HG02678 (cell line): ENCODE results near the gene SCN3B.

ENCODE experiments used
- ATAC-seq: cut with Tn5 transposase; IDR thresholded peaks from one replicate; pipeline ENCODE4 v1.9.1; 2021; ENCODE audit warnings: mild to moderate bottlenecking, moderate library complexity; ENCODE audit not compliant: unreplicated experiment

The SCN3B gene

DNA sequence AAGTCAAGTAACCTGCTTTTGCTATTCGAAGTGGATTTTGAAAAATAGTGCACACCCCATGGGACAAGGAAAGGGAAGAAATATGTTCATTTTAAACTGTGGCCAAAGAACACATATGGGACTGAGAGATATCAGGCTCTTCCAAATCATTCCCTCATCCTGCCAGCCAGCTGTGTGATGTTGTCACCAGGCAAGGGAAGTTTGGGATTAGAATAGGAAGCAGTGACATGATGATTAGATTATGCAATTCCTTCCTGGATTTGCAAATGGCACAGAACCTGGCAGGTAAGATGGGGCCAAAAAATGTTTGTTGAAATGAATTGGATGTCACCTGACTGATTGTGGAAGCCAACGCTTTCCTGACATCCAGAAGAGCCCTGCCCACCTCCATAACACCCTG lies 4.9 kb upstream of the SCN3B start:
- ATAC-seq: no peak

DNA sequence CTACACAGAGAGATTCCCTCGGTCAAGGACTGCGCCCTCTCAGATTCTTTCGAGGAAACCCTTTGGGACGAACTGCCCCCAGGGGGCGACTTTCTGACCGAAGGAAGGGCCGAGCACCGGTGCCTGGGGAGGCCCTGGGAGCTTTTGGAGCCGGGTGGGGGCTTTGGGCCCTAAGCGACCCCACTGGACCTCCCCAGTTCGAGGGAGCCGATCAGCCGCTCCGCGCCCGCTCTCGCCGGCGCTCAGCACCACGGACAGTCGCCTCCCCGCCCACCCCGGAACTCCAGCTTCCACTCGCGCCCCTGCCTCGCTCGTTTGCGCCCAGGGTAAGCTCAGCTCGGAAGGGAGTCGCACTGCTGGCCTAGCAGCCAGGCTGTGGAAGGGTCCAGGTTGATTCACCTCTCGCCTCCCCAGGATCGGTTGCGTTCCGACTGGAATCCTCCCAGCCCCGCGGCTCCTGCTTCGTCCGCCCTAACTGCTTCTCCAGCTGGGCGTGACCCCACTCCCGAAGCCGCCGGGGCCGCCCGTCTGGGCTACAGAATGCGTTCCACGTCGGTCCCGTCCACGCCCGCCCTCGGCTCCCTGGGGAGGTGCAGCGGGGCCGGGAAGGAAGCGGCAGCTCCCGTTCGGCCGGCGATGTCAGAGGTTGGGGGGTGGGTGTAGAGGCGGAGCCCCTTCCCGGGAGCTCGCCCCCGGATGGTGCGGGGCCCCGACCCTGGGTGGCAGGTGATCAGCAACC lies 428 bp downstream of the SCN3B start:
- peak; percentile 37 for ATAC-seq

DNA sequence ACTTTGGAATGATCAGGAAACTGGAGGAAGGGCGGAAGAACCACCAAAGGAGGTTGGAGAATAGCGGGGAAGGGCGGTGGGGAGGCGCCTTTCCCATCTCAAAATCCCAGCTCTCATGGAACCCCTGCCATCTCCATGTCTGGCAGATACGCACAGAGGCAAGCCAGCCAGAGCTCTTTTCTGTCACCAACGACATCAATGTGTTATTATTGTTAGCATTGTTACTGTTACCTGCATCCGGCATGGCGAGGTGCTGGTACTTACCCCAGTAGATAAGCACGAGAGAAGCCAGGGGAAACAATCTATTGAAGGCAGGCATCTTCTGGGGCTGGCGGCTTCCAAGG lies 969 bp downstream of the SCN3B start:
- no peak for ATAC-seq

DNA sequence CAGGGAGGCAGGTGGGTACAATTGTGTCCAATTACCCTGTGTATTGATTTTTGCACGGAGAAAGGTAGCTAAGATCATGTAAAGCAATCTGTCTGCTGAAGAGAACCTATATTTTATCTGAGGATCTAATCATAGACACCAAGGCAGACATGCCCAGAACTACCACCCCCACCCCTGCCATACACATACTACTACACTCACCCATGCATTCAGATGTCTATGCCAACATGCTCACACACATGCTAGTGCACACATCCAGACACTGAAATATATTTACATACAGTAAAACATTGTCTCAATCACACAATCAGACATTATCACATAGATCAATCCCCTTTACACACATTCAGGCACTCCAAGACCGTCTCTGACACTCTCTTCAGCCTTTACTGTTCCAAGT lies 1.8 kb downstream of the SCN3B start:
- ATAC-seq: no peak

DNA sequence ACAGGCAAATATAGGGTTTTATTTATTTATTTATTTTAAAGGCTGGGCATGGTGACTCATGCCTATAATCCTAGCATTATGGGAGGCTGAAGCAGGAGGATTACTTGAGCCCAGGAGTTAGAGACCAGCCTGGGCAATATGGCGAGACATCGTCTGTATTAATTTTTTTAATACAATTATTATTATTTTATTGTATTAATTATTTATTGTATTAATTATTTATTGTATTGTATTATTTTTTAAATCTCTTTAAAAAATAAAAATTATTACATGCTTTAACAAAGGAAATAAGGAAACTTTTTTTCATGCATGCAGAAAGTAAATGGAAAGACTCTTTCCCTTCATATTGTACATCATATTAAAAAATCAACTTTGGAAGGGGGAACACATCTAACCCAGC lies 3.5 kb downstream of the SCN3B start:
- ATAC-seq: no peak

DNA sequence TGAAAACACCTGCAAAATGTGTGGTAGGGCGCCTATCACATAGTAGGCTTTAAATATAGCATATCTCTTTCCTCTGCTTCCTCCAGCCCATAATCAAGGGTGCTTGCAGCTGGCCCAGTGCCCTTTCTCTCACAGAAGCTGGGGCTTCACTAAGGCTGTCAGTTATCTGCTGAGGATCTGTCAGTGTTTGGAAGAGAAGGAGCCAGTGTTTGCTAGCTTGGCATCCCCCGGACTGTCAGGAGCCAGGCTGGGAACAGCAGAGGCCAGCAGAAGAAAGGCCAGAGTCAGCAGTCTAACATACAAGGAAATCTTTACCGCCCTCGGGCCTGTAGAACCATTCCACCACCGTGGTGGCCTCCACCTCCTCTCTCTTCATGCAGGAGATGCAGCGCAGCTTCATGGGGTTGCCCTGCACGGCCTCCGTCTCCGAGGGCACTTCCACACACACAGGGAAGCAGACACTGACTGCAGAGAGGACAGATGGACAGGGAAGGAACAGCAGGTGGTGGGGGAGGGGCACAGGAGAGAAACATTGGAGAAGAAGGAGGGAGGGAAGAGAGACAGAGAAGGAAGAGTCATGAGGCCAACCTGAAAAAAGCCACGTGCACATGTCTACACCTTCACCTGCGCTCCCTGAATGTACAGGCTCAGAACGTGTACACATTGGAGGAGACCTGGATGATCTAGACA lies 9.0 kb downstream of the SCN3B start:
- ATAC-seq: no peak

DNA sequence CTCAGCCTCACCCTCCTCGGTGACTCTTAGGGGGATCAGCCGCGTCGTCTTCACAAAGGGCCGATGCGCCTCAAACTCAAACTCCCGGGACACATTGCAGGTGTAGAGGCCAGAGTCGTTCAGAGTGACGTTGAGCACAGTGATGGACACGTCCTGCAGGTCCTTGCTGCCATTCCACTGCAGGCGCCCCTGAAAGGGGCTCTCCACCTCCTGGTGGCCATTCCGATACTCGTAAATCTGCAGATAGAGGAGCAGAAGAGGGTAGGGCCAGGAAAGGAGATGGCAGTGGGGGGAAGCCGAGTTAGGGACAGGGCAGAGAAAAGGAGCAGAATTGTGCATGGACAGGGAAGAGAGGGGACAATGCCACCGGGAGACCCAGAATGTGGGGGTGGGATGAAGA lies 12.0 kb downstream of the SCN3B start:
- ATAC-seq: no peak

DNA sequence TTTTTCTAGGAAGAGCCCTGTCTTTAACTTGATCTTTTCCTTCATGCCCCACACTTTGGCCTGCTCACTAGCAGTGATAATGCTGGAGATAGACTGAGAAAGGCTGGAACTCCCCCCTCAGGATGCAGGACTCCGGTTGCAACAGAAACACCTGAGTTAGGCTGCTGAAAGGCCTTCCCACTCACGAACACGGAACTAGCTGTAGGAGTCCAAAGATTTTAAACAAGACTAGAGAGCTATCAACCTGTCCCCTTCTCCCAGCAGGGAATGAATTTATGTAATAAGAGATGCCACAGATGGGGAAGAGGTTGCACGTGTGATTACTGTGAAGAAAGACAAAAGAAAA lies 13.0 kb downstream of the SCN3B start:
- ATAC-seq: no peak

DNA sequence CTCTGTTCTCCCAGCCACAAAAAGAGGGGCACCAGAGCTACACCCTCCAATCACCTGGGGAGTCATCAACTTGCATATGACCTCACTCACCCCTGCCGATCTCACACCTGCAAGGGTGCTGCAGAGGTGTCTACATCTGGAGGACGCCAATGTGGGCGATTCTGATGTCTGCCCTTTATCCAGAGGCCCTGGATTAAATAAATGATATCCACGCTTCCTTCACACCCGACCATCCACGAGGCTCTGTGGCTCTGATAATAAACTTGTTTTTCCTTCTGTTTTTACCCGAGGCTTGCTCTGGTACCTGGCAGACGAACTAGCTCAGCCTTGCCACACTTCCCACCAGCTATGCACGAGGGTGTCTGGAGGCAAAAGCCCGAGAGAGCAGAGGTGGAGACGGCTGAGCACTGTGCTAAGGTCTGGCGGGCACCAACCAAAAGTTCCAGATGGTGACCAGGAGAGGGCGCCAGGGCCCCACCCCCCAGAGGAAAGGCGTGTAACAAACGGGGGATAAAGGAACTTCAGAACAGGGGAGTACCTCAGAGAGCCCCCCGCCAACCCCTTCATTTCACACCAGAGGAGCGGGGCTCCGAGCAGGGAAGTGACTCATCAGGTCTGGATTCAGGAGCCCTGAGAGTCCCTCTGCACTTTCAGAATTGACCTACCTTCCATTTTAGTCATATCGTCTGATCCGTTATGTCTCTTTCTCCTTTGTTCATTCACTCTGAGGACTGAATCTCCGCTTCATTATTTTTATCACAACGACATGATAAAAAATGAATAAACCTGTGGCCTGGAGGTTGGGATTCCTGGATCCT lies 13.5 kb downstream of the SCN3B start:
- no peak for ATAC-seq

DNA sequence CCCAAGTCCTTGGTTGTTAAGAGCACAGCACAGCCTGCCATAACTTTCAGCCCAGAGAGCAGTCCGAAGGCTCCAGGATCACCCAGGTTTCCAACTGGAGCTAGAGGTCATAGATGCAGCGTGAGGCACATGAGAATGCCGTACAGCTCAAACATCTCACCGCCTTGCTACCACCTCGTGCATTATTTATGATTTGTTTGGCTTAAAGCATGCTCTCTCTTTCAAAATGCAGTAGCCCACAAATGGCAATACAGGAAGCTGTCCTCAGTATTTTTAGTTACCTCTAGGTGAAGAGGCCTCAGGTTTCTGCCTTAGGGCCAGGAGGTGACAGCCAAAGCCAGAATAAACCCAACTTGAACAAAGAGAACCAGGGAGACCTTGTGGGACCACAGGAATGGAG lies 14.4 kb downstream of the SCN3B start:
- no peak for ATAC-seq

DNA sequence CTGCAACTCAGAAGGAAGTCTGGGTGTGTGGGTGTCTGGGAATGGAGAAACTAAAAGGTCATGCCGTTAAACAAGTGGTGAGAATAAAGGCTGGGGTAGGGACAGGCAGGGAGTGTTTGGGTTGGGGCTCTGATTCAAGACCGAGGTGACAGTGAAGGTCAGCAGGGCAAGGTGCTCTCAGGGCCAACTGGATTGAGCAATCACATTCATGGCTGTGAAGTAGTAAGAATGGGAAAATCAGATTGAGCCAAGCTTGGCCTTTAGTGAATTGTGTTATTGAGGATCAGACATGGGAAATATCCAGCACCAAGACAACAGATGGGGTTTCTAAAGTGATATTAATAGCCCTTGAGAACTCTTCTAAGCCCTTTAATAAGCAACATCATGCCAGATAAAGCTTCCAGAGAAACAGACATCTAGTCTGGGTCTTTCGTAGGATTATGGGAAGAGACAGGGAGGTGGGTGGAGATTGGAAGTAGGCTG lies 24.3 kb downstream of the SCN3B start:
- no peak for ATAC-seq

DNA sequence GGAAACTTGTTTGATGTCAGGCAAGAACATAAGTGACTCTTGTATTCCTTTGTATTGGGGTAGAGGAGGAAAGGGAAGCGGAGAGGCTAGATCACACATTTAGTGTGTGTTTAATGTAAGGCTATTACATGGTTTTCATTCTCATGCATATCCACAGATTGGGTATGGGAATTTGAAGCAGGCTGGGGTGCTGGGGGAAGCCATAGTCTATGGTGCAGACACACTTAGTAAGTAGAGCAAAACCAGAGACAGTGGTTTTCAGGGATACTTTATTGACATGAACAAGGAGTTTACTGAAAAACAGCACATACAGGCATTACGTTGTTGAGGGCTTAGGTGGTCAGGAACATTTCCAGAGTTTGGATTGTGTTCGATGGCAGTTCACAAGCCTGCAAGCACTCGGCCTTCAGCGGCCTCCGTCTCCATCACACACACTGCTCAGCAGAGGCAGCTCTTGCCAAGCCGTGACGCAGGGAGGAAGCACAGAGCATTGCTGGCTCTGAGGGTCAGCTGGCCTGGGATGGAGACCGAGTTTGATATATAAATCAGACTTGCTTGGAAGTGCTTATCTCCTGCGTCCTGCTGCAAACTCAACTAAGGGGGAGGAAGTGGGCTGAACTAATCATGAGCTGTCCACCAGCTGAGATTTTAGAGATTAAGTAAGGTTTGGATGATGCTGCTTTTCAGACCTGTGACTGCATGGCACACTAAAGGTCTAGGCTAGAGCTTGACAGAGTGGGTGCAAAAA lies 25.3 kb downstream of the SCN3B start:
- no peak for ATAC-seq

DNA sequence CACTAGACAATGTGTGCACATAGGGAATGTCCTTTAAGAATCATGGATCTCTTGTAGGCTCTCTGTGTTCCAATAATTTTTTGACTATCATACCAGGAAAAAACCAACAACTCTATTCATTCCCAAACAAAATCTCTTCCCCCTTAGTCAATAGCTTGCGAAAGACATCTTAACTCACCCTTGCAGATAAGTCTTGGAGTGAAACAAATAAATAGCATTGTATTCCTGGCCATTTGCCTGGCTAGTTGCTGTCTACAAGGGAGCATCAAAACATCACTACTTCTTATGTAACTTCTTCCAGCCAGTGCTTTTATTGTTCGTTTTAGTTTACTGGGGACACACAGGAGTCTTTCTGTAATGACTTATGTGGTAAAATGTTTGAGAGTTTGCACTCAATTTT lies 29.4 kb downstream of the SCN3B start:
- ATAC-seq: no peak

DNA sequence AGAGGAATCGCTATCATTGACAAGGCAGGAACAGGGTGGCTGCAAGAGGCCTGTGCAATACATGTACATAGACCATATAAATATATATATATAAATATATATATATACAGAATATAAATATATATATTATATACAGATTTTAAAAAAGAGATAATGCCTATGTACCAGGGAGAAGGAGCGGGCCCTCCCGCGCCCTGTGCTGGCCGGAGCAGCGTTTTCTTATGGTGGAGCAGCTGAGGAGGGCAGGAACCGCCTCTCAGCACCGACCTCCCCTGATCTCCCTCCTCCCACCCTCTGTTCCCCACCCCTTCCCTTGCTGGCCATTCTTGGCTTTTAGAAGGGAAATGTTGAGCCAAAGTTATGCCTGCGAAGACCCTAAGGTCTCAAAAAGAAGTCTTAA lies 31.8 kb downstream of the SCN3B start:
- ATAC-seq: no peak

DNA sequence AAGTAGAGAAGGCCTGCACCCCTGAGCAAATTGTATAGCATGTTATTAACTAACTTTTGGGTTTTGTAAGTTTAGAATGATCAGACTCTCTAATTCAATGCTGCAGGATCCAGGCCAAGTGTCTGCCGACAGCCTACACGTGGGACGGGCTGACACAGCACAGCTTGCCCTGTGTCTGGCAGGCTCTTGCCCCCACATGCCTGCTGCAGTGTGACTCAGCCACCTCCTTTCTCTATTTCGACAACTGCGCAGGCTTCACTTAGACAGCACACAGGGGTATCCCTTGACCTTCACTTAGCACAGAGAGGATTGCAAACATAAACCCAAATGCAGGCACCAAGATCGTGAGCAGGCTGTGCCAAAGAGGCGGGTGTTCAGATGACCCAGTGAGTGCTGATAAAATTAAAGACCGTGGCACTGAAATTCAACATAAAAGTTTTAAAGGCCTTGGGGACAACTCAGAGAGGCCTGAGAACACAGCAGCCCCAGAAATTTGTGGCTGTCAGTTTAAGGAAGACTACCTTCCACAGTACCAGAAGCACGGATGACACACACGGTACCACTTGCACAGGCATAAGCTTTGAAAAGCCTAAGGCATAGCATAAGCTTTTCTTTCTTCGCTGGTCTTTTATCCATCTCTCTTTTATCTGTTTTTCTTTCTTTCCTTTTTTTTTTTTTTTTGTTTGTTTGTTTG lies 37.8 kb downstream of the SCN3B start:
- ATAC-seq: no peak

DNA sequence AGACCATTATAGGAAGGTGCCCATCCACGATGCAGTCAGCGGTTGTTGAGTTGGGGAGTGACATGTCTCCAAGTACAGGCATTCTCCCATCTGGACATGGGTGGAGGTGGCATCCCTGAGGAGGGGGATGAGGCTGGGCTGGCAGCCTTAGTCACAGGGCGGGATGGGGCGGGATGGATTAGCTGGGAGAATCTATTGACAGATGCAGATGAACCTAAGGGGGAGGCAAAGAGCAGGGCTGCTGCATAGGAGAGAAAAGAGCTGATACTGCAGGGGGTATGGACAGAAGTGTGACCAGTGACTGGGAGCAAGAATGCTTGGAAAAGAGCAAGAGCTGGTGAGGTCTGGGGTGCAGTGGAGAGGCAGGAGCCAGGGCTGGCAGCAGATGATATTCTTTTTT lies 42.7 kb downstream of the SCN3B start:
- ATAC-seq: no peak

DNA sequence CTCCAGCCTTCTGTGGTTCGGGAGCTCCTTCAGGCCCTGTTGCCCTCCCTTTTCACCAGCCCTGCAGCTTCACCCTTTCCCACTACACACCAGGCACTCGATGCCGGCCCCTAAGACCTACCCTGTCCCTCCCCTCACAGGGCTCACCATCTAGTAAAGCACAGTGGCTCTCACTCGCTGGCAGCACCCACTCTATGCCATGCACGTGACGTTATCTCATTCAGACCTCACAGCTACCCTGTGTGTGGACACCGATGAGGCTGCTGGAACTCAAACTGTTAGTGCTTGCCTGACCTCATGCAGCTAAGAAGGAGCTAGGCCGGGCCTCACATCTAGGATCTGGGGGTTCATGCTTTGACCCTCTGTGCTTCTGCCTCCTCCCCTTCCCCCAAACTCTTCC lies 45.5 kb downstream of the SCN3B start:
- ATAC-seq: no peak

DNA sequence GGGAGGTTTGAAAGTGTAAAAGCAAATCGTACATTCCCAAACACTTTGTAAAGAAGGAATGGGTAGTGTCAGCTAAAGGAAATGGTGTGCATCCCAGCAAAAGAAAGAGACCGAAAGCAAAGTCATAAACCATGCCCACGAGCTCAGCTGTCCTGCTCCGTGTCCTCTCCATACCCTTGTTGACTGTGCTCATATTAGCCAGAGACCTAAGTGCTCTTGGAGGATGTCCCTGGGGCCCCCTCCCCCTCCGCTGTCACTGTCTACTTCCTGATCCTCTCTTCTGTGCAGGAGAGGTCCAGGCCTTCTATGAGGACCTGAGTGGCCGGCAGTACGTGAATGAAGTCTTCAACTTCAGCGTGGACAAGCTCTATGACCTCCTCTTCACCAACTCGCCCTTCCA lies 46.1 kb downstream of the SCN3B start:
- ATAC-seq: no peak

DNA sequence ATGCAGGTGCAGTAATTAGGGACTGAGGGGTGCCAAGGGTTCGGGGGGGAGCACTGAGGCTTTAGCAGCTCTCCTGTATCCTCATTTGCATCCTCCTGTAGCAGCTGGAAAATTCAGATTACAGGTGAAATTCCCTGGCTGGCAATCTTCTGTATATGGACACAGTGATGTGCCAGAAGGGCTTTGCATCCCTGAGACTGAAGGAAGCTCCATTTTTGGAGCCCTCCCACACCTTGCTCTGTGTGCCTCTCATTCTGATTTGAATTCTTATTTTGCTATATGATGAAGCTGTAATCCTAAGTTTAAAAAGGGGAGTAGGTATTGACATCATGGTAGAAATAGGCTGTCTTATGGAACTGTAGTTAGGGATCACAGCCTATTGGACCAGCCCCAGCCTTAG lies 46.6 kb downstream of the SCN3B start:
- ATAC-seq: no peak

DNA sequence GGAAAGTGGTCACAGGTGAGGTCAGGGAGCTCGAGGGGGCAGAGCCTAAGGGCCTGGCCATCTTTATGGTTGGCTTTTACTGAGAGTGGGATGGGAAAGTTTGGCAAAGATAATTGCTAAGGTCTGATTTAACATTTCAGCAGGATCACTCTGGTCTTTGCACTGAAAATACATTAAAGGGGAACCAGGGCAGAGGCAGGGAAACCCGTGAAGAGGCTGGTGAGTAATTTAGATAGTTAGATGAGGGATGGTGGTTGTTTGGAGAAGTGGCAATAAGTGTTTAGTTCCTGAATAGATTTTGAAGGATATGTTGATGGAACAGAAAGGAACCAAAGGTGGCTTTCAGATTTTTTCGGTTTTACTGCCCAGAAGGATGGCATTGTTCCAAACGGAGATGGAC lies 50.8 kb downstream of the SCN3B start:
- ATAC-seq: no peak

DNA sequence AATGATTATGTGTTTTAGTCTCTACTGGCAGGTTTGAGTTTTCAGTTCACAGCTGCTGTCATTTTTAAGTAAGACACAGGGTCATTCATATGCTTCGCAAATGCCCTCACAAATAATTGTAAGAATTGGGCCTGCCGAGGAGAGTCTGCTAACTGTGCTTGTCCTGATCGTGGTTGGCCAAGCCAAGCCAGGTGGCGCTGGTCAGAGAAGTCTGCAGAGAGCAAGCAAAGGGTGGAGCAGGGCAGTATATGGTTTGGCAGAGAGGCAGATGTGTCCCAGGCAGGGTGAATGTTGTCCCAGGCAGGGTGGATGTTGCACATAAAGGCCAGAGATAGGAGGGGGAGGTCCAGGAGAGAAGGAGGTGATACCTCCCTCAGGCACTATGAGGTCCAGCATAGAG lies 52.7 kb downstream of the SCN3B start:
- no peak for ATAC-seq
